HG03097 (cell line): ENCODE measurements around the gene YWHAB.
"Not testable (repeated sequence)": the region's sequence is repeated elsewhere in the genome, so short reads cannot be mapped to it uniquely, and the experiment has no call there.

Source experiments
- ATAC-seq: cut with Tn5 transposase; IDR thresholded peaks from one replicate; pipeline ENCODE4 v1.9.1; 2021; ENCODE audit not compliant: unreplicated experiment, low FRiP score

Gene YWHAB

DNA sequence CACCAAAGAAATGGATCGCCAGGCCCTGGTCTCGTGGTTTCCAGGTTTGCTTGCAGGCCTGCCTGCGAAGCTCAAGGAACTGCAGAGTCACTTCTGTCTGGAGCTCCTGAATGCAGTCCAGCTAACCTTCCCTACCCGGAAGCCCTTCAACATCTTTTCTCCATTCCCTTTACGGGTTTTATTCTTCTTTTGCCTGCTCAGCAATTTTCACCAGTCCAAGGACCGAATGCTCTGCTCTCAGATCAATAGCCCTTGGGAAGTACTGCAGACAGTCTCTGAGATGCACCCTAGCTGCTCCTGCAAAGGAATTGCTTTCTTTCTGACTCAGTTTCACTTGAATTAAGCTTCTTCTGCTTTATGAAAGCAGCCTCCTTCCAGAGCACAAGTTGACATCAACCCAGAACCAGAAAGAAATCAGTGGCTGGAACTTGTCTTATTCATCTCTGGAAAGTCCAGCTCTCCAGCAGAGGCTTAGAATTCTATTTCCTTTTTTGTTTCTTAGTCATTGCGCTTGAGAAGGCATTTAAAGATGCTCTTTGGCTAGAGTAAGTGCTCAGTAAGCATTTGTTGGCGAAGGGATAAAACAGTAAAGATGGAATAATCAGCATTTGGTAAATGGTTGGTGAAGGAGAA lies 18.7 kb upstream of the YWHAB start:
- no peak for ATAC-seq

DNA sequence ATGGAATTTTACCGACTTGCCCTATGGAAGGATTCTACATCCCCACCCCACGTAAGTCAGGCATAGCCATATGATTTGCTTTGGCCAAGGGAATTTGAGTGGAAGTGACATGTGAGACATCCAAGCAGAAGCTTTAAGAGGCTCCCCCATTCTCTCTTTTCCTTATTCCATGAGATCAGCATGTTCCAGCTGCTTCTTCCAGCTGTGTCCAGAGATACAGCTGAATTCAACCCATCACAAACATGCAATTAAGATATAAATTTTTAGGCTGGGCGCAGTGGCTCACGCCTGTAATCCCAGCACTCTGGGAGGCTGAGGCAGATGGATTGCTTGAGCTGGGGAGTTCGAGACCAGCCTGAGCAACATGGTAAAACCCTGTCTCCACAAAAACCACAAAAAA lies 16.0 kb upstream of the YWHAB start:
- ATAC-seq, result no peak

DNA sequence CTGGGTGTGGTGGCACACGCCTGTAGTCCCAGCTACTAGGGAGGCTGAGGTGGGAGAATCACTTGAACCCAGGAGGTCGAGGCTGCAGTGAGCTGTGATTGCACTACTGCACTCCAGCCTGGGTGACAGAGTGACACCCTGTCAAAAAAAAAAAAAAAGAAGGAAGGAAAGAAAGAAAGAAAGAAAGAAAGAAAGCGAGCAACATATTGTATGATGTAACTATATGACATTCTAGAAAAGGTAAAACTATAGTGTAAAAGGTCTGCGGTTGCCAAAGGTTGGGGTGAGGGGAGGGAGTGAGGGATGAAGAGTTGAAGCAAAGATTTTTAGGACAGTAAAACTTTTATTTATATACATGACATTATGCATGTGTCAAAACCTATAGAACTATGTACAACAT lies 3.1 kb upstream of the YWHAB start:
- ATAC-seq, result not testable (repeated sequence)

DNA sequence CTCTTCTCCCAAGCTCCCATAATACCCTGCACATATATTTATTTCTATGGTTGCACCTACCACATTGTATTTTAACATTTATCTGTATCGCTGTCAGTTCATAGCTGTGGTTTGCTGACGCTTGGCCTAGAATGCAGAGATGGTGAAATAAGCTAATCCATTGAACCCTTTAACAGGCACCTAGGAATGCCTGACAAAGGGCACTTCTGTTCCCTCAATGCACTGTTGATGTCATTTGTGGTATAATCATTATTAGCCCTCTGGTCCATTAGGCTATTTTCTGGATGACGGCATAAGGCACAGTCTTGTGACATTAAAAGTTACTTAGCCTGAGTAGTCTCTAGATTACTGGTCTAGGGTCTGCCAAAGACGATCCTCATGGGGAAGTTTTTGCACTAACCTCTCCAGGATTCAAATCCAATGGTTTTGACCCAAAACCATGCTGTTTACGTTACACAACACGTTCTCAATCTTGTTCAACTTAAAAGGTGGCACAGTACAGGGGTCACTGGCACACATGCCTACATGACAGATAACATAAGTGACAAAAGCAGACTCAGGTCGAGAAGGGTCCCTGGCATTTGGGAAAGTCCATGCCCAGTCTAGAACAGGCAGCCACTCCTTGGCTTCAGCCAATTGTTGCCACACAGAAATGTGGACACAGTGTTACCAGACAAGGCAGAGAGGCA lies 2.1 kb upstream of the YWHAB start:
- ATAC-seq, result no peak

DNA sequence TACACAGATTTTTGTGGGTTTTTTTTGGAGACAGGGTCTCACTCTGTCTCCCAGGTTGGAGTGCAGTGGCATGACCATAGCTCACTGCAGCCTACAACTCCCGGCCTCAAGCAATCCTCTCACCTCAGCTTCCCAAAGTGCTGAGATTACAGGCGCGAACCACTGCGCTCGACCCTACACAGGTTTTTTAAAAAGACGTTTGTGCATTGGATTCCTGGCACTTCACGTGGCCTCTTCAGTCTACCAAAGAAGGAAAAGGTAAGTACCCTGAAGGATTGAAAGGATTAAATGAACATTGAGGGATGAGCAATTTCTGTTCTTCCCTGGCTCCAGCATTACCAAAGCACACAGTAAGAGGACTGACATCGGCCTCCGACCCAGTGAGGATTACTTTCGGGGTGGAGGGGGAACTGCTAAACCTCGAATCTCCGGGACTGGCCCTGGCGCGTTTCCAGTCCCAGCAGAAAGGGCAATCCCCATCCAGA lies 556 bp upstream of the YWHAB start:
- ATAC-seq, result no peak

DNA sequence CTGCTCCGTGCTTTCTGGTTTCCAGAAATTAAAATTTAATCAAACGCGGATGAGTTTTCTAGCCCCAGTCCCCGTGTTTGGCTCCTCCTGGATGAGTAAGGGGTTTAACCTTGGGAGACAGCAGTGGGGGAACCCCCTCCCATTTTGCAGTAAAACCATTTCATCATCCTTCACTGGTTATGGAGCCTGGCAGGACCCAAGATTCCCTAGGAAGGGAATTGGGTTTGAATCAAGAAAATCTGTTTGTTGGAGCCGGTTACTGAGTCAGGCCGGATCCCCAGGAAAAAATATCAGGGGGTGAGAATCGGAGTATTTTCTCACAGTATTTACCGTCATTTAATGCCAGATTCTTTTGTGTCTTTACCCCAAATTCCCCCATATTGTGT lies 754 bp downstream of the YWHAB start:
- no peak for ATAC-seq

DNA sequence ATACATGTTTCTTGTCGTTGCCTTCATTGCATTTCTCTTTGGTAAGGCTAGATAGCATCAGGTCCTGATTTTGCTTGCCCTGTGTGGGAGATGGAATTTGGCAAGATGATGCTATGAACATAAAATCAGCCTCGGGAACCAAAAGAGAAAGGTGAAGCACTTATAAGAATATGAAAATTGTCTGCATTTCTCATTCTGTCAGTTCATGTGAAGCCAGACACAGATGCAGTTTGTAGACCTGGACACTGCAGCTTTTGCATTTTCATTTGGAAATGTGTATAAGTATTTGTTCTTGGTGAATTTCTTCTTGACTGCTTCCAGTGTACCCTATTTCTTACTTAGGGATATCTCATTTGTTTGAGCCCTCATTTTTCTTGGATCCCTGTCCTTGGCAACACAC lies 1.3 kb downstream of the YWHAB start:
- ATAC-seq, result no peak

DNA sequence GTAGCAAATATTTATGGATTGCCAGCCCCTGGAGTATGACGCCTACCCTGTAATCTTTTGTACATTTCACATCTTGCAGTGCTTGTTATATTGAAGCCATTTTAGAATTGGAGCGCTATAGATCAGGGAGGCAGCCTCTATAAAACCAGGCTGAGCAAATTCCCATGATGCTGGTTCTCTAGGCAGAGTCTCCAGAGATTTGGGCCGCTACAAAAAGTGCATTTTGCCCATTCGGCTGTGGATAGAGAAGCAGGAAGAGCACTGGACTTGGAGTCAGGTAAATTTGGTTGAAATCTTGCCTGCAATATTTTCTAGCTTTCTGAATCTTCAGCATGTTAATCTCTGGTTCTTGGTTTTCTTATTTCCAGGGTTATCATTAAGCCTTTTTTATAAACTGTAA lies 2.0 kb downstream of the YWHAB start:
- no peak for ATAC-seq

DNA sequence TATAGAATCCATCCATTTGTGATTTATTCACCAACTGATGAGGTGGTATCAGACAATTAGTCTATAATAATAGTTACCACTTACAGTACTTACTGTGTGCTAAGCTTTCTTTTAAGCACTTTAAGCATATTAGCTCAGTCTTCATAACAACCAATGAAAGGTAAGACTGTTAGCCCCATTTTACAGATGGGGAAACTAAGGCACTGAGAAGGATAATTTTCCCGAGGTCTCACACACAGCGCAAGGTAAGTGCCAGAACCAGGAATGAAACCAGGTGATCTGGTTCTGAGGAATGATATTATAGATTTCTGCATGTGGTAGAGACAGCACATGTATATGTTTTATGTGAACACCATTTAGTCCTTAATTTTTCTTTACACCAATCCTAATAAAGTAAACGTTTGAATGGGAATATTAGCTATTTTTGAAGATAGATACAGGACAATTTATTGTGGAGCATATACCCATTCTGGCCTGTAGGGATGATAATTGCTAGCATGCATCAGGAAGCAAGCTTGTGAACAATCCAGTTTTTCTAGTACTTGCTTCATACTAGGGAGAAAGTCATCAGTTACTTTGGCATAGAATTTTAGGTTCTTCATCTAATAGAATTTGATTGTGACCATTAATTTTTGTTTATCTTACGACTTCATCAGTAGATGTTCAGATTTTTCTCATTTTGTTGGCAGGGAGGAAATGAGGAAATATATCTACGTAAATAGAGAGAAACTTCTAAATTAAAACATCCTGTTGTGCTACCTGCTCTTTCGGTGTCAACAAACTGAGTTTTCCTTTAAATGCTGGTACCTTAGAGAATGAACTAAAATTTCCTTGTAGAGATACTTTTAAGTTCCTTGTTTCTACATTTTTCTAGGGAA lies 3.0 kb downstream of the YWHAB start:
- no peak for ATAC-seq

DNA sequence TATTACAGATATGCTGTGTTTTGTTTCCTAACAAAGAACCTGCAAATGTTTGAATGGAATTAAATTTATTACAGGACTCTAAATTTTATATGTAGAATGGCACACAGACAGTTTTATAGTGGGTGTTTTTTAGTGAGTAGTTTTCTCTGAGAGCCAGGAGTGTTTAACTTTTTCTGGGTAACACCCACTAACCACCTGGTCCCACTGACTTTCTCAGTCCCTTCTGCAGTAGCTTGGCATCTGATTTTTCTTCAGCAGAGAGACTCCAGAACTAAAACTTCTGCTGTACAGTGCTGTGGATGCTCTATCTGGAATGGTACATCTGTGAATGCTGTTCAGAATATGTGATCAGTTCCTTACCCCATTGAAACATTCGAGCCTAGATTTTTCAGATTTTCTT lies 6.3 kb downstream of the YWHAB start:
- no peak for ATAC-seq

DNA sequence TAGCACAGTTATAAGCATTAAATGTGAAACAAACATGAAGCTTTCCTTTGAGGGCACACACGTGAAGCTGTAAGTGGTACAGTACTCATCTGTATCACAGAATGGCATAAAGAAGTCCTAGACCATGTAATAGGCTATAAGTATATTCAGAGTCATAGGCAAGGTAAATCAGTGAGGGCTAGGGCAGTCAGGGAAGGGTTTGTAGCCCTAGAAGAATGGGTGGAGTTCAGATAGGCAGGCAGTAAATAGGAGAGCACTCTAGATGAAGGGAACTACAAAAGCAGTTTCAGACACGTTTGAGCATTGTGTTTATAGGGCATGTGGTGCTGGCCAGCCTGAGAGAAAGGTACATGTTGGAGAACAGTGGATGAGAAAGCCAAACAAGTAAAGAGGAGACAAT lies 9.5 kb downstream of the YWHAB start:
- ATAC-seq, result no peak

DNA sequence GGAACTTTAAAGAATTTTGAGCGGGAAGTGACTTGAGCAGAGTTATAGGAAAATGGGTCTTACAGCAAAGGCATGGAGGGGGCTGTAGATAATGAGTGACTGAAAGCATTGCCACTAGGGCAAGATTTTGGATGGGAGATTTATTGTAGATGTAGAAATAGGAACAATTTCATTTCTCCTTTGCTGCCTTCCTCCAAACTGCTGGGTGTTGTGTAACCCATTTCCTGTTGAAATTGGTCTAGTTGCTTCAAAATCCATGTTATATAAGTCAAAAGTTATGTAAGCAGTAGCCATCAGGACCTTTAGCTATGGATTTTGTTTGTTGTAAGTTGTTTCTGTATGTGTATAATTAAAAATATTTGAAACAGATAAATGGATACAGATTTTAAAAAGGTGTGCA lies 11.1 kb downstream of the YWHAB start:
- ATAC-seq, result no peak

DNA sequence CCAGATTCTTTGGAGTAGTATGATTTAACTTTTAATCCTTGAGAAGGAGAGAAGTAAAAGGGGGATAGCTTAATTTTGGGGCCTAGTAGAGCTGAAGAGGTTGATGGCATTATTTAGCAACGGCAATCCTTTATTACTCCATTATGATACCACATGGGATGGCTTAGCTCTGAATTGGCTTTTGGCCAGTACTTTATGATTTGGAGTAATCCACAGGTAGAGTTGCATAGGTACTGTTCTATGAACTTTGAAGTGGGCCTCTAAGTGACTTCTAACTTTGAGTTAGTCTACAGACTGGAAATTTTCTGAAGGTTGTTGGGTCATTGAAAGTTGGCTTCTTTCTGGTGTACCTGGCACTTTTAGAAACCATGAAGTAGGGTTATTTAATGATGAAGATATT lies 11.6 kb downstream of the YWHAB start:
- ATAC-seq, result no peak

DNA sequence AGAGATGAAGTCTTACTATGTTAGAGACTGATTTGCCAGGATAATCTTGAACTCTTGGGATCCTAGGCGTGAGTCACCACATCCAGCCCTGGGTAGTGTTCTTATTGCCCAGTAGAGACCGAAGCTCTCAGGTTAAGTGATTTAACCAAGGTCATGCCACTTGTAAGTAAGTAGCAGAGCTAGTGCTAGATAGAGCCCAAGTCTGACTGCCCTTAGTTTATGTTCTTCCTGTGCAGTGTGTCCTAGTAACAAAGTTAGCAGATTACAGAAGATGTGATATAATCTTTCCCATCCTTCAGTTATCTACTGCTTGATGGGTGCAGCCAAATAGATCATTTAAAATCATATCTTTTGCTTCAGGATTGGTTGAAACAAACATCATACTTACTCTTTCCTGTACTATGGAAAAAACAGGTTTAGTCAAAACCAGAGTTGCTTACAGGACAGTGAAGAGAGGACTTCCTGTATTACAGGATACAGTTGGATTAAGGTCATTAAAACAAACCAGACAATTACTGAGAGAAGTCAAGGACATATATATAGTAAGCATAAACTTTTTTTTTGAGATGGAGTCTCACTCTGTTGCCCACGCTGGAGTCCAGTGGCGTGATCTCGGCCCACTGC lies 14.8 kb downstream of the YWHAB start:
- no peak for ATAC-seq

DNA sequence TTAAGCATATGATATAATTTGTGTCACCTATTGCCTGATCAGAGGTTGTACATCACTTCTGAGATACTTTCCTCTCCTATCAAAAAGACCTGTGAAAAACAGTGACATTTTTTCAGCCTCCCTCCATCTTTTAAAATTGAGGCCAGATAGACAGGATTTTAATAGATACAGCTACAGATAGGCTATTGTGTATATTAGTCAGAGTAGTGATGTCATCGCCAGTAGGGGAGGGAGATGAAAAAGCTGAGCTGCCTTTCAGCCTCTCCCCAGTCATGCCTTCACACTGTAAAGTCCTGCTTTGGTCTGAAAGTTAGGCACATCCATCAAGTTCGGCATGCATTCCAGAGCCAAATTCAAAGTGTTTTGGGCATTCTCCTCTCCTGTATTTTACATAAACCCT lies 16.5 kb downstream of the YWHAB start:
- no peak for ATAC-seq

DNA sequence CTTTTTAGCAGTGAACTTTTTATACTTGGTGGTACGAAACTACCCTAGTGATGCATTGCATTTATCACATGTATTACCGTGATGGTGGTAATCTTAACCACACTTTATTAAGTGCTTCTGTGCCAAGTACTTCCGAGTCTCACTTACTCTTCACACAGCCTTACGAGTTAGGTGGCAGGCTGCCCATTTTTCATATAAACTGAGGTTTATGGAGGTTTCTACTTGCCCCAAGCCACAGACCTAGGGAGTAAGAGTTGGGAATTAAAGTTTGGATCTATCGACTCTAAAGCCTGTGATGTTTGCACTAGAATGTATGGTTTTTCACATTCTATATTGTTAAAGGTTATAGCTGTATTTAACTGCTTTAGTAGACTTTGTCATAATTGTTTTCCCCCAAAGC lies 18.9 kb downstream of the YWHAB start:
- ATAC-seq, result no peak

DNA sequence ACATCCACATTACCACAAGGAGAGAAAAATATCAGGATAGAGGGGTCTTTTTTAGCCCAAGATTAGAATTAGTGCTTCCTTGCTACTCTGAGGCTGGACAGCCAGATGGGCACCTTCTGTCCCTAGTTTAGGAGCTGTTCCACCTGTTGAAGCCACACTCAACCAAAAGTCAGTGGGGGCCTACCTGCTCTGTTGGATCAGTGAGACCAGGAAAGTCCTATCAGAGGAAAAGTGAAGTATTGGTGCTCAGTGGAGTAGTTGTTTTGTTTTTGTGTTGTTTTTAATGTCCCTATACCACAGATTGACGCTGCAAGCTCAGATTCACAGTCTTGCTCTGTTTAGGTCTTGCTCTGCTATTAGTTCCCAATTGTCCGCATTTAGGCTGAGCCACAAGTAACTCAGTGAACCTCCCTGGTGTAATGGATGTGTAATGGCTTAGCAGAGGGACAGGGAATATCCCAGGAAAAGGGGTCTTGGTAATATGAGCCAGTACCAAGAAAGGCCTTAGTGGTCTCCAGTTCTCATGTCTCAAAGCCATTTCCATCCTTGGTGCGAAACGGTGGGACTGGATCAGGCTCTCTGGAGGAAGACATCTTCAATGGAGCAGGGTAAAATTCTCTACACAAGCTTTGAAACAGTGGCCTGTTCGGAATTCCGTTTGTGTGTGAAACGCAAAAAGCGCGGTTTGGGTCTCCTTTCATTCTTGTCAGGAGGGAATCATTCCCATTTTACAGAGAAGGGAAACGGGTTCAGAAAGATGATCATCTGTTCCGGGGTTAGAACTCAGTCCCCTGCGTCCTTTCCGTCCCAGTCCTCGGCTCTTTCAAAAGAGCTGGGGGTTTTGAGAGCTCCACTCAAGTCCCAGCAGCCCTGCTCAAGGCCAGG lies 23.7 kb downstream of the YWHAB start:
- ATAC-seq, result no peak

DNA sequence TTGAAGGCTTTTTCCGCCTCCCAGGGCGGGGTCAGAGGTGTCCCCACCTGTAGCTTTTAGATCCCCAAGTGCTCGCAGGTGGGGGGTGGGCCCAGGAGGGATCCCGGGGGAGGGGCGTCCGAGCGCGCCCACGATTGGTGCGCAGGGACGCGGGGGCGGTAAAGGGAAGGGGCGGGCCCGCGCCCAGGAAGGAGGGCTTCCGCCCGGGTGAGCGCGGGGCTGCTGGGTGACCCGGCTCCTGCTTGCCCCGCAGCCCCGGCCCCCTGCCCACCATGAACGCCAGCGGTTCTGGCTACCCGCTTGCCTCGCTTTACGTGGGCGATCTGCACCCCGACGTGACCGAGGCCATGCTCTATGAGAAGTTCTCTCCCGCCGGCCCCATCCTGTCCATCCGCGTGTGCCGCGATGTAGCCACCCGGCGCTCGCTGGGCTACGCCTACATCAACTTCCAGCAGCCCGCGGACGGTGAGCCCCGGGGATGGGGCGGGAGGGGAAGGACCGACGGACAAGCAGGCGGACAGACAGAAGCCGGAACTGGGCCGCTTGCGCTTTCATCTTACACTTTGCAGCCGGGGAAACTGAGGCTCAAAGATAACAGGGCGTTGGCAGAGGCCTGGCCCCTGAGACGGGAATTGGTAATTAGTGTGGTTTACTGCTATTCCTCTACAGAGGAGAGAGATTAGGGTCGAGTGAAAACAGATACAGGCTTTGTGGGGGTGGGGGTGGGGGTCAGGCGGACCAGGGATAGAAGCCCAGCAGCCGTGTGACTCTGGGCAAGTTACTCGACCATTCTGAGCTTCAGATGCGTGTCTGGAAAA lies 24.6 kb downstream of the YWHAB start, which contains the start of gene PABPC1L:
TSS of gene PABPC1L (plus strand) at position 189 of the 818 bp plus-strand sequence. CDS start at position 273, 84 bp downstream.
- peak; percentile 58 for ATAC-seq

DNA sequence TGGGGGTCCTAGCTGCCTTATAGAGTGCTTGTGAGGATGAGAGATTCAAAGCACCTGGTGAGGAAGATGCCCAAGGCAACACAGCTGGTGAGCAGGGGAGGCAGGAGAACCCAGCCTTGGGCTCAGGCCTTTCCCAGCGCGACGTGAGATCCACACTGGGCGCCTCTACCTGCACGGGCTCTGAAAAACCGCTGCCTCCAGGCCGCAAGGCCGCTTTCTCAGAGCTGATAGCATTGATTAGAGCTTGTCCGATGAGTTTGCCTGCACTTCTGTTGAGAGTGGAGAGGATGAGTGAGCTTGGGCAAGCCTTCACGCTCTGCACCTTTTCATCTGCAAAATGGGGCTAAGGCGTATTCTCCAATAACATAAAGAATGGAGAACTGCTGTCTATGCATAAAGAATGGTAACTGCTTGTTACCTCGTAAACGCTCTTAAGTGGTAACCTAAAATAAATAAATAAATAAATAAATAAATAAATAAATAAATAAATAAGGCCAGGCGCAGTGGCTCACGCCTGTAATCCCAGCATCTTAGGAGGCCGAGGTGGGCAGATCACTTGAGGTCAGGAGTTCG lies 25.3 kb downstream of the YWHAB start:
- no peak for ATAC-seq
